HG03439 (cell line): Measurements from ENCODE around the gene ELOB.

Experiments used
- ATAC-seq: cut with Tn5 transposase; IDR thresholded peaks from one replicate; pipeline ENCODE4 v1.9.1; 2021; ENCODE audit warnings: mild to moderate bottlenecking, moderate library complexity; ENCODE audit not compliant: unreplicated experiment

Gene ELOB

GRCh38 chr16:2784358-2785100 lies 7.4 kb upstream of the ELOB start:
- ATAC-seq, result no peak

GRCh38 chr16:2783581-2784357 lies 6.7 kb upstream of the ELOB start:
- ATAC-seq, result no peak

GRCh38 chr16:2782583-2783351 lies 5.7 kb upstream of the ELOB start:
- ATAC-seq, result no peak

GRCh38 chr16:2779978-2780898 lies 3.2 kb upstream of the ELOB start:
- ATAC-seq, result no peak

GRCh38 chr16:2779151-2779920 lies 2.3 kb upstream of the ELOB start:
- no peak for ATAC-seq

- ATAC-seq, result no peak
These were observed 1.5 kb upstream of the ELOB start for GRCh38 chr16:2778630-2778958.

- no peak for ATAC-seq
These were observed 986 bp upstream of the ELOB start for GRCh38 chr16:2777903-2778629.

- ATAC-seq, result peak; percentile 32
These were observed 460 bp downstream of the ELOB start for GRCh38 chr16:2776500-2777139.

- no peak for ATAC-seq
These were observed 1.1 kb downstream of the ELOB start for GRCh38 chr16:2775765-2776499.

- ATAC-seq, result no peak
These were observed 1.9 kb downstream of the ELOB start for GRCh38 chr16:2775131-2775716.

GRCh38 chr16:2774161-2774891 lies 2.8 kb downstream of the ELOB start:
- ATAC-seq, result no peak

- no peak for ATAC-seq
These were observed 3.7 kb downstream of the ELOB start for GRCh38 chr16:2773188-2773968.

- ATAC-seq, result no peak
These were observed 5.3 kb downstream of the ELOB start for GRCh38 chr16:2771496-2772402.

GRCh38 chr16:2770057-2770951 lies 6.8 kb downstream of the ELOB start:
- ATAC-seq, result no peak
